ENCODE data around the gene FMOD.
A peak's percentile ranks its signal among the peaks of the same experiment; 100 is the strongest.
"Not testable (repeated sequence)": the region's sequence is repeated elsewhere in the genome, so short reads cannot be mapped to it uniquely, and the experiment has no call there.

The FMOD gene

GRCh38 chr1:203305809-203306088, 45.2 kb downstream of the FMOD start:
- DNase-seq (ENCODE audit: low read depth): no peak

GRCh38 chr1:203304919-203305808, 45.8 kb downstream of the FMOD start, which contains the start of gene BTG2:
Gene BTG2, plus strand, starts transcription at chr1:203305519. Its CDS starts 88 bp downstream, at chr1:203305607.
- peak; percentile 90 for DNase-seq (ENCODE audit: low read depth)

- DNase-seq (ENCODE audit: low read depth): no peak
These were observed 46.5 kb downstream of the FMOD start for GRCh38 chr1:203304391-203304918.

- no peak for DNase-seq (ENCODE audit: low read depth)
These were observed 48.0 kb downstream of the FMOD start for GRCh38 chr1:203302894-203303293.

GRCh38 chr1:203302456-203302855, 48.5 kb downstream of the FMOD start:
- DNase-seq (ENCODE audit: low read depth): no peak

GRCh38 chr1:203301331-203301668, 49.6 kb downstream of the FMOD start:
- no peak for DNase-seq (ENCODE audit: low read depth)

- DNase-seq (ENCODE audit: low read depth): no peak
These were observed 50.2 kb downstream of the FMOD start for GRCh38 chr1:203300441-203301330.

- DNase-seq (ENCODE audit: low read depth): not testable (repeated sequence)
These were observed 51.0 kb downstream of the FMOD start for GRCh38 chr1:203299719-203300429.

GRCh38 chr1:203299169-203299568, 51.8 kb downstream of the FMOD start:
- no peak for DNase-seq (ENCODE audit: low read depth)

GRCh38 chr1:203296460-203297073, 54.4 kb downstream of the FMOD start:
- no peak for DNase-seq (ENCODE audit: low read depth)

GRCh38 chr1:203295796-203296195, 55.1 kb downstream of the FMOD start:
- DNase-seq (ENCODE audit: low read depth): no peak

- DNase-seq (ENCODE audit: low read depth): no peak
These were observed 59.5 kb downstream of the FMOD start for GRCh38 chr1:203291201-203292096.

Measured in activated T-cell treated with anti-CD3 and anti-CD28 coated beads for 1 hour (primary cell).